Measurements from ENCODE around the gene ZNF597. TPM values are rescaled to one million over a fixed set of nuclear protein-coding genes. Genes with fewer than 3 reads are reported as not detected.

The ZNF597 gene, protein sequence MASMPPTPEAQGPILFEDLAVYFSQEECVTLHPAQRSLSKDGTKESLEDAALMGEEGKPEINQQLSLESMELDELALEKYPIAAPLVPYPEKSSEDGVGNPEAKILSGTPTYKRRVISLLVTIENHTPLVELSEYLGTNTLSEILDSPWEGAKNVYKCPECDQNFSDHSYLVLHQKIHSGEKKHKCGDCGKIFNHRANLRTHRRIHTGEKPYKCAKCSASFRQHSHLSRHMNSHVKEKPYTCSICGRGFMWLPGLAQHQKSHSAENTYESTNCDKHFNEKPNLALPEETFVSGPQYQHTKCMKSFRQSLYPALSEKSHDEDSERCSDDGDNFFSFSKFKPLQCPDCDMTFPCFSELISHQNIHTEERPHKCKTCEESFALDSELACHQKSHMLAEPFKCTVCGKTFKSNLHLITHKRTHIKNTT
- total RNA-seq (2014; rRNA removed; shearing (Covaris generic)) = 2.4 and 3.8 TPM in 2 replicates
- polyA plus RNA-seq (2016; fragmentation: Nextera tagmentation; extraction: Ambion mirVana) = 0.87 and 1.2 TPM in 2 replicates
- long read RNA-seq = 0 reads

DNA sequence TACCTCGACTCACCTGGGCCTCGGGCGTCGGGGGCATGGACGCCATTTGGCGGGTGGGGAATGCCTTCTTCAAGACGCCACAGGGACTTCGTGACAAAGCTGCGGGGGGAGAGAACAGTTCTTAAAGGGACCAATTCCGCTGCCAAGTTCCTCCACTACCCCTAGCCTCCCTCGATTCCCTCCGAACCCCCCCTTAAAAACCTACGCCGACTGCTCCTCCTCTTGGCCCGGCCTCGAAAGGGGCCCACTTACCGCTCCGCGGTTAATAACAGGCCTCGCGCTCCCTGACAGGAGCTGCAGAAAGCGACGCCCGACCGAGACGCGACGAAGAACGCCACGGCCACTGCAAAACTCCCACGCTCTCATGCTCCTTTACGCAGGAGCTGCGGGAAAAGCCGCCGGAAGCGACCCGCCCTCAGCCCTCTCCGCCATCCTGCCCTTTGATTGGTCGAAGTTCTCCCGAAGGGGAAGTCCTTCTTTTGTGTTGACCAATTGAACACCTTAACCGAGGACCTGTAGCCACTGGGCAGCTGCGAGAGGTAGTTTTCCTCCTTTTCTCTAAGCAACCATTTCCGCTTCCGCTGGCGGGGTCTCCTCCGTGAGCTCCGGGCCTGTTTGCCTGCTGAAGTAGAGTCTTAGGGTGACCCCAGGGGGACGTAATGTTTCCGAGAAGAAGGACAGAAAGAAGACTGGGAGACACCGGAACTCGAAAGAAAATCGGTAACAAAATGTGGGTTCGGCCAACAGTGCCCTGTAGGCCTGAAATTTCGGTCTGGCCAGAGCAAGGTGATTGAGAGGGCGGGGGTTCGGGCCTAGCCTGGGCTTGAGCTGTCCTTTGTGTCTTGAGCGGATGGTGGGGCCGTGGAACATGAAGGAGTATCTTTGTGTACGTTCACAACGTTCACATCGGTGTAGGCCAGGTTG is at the start of gene ZNF597, which contains the start of gene NAA60:
Gene ZNF597 (minus strand): TSS at position 397 of the 924 bp plus-strand sequence. CDS start 351 bp downstream, at position 46.
Gene NAA60 (plus strand): TSS at position 573 of the 924 bp plus-strand sequence. CDS start 32,548 bp downstream, outside the sequence.
- Histone ChIP-seq H3F3A (replicated peaks; ENCODE audit: low read depth) (no peaks in the 10 kb centered on the region), H3K9me2 (ENCODE audit: insufficient read depth) (no peaks in the 10 kb centered on the region), H3K36me3 (ENCODE audit: insufficient read depth) (no peaks in the 10 kb centered on the region; the same call in 1 of the 2 replicates), H3K4me3 (peak within 1 kb of the TSS; percentile 51), H3K79me2 (replicated peaks; ENCODE audit: insufficient read depth) (peaks cover 41% of the 10 kb centered on the region), H3K27ac (ENCODE audit: low read depth) (peak within 1 kb of the TSS; percentile 30; the same call in 1 of the 2 replicates), H3K27me3 (ENCODE audit: insufficient read depth) (no peaks in the 10 kb centered on the region), H2AFZ (peak within 1 kb of the TSS; percentile 15; the same call in 1 of the 2 replicates), H3K4me1 (ENCODE audit: insufficient read depth) (no peaks in the 10 kb centered on the region; the same call in 1 of the 2 replicates), H4K20me1 (replicated peaks; ENCODE audit: insufficient read depth) (no peaks in the 10 kb centered on the region), H3K4me2 (peak within 1 kb of the TSS; percentile 91)
- TF ChIP-seq, protein P1, sequence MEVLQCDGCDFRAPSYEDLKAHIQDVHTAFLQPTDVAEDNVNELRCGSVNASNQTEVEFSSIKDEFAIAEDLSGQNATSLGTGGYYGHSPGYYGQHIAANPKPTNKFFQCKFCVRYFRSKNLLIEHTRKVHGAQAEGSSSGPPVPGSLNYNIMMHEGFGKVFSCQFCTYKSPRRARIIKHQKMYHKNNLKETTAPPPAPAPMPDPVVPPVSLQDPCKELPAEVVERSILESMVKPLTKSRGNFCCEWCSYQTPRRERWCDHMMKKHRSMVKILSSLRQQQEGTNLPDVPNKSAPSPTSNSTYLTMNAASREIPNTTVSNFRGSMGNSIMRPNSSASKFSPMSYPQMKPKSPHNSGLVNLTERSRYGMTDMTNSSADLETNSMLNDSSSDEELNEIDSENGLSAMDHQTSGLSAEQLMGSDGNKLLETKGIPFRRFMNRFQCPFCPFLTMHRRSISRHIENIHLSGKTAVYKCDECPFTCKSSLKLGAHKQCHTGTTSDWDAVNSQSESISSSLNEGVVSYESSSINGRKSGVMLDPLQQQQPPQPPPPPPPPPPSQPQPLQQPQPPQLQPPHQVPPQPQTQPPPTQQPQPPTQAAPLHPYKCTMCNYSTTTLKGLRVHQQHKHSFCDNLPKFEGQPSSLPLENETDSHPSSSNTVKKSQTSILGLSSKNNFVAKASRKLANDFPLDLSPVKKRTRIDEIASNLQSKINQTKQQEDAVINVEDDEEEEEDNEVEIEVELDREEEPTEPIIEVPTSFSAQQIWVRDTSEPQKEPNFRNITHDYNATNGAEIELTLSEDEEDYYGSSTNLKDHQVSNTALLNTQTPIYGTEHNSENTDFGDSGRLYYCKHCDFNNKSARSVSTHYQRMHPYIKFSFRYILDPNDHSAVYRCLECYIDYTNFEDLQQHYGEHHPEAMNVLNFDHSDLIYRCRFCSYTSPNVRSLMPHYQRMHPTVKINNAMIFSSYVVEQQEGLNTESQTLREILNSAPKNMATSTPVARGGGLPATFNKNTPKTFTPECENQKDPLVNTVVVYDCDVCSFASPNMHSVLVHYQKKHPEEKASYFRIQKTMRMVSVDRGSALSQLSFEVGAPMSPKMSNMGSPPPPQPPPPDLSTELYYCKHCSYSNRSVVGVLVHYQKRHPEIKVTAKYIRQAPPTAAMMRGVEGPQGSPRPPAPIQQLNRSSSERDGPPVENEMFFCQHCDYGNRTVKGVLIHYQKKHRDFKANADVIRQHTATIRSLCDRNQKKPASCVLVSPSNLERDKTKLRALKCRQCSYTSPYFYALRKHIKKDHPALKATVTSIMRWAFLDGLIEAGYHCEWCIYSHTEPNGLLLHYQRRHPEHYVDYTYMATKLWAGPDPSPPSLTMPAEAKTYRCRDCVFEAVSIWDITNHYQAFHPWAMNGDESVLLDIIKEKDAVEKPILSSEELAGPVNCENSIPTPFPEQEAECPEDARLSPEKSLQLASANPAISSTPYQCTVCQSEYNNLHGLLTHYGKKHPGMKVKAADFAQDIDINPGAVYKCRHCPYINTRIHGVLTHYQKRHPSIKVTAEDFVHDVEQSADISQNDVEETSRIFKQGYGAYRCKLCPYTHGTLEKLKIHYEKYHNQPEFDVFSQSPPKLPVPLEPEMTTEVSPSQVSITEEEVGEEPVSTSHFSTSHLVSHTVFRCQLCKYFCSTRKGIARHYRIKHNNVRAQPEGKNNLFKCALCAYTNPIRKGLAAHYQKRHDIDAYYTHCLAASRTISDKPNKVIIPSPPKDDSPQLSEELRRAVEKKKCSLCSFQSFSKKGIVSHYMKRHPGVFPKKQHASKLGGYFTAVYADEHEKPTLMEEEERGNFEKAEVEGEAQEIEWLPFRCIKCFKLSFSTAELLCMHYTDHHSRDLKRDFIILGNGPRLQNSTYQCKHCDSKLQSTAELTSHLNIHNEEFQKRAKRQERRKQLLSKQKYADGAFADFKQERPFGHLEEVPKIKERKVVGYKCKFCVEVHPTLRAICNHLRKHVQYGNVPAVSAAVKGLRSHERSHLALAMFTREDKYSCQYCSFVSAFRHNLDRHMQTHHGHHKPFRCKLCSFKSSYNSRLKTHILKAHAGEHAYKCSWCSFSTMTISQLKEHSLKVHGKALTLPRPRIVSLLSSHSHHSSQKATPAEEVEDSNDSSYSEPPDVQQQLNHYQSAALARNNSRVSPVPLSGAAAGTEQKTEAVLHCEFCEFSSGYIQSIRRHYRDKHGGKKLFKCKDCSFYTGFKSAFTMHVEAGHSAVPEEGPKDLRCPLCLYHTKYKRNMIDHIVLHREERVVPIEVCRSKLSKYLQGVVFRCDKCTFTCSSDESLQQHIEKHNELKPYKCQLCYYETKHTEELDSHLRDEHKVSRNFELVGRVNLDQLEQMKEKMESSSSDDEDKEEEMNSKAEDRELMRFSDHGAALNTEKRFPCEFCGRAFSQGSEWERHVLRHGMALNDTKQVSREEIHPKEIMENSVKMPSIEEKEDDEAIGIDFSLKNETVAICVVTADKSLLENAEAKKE (CRISPR knock-in tag; IDR thresholded peaks at IDR 0.05) = no peak
- TF ChIP-seq CREB1 (CRISPR knock-in tag; IDR thresholded peaks at IDR 0.05; ENCODE audit: low read depth) (no peak), POLR2AphosphoS5 (IDR thresholded peaks at IDR 0.05; ENCODE audit: low read depth) (peak; percentile 45), ZNF331 (CRISPR knock-in tag; IDR thresholded peaks at IDR 0.05; ENCODE audit: low read depth) (no peak)
- TF ChIP-seq, protein P2, sequence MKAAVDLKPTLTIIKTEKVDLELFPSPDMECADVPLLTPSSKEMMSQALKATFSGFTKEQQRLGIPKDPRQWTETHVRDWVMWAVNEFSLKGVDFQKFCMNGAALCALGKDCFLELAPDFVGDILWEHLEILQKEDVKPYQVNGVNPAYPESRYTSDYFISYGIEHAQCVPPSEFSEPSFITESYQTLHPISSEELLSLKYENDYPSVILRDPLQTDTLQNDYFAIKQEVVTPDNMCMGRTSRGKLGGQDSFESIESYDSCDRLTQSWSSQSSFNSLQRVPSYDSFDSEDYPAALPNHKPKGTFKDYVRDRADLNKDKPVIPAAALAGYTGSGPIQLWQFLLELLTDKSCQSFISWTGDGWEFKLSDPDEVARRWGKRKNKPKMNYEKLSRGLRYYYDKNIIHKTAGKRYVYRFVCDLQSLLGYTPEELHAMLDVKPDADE (IDR thresholded peaks at IDR 0.05) = 0 out of 2 replicates have a peak, but pooled peaks have one; percentile 61
- ATAC-seq = peak; percentile 98
- Mint-ChIP-seq H3K4me1 (no peaks in the 10 kb centered on the region), H3K36me3 (ENCODE audit: low read depth) (peaks cover 38% of the 10 kb centered on the region), H3K9me3 (peaks cover 21% of the 10 kb centered on the region), H3K27ac (peak within 1 kb of the TSS; percentile 91), H3K27me3 (ENCODE audit: insufficient read depth, low read depth, poor library complexity) (peaks cover 10% of the 10 kb centered on the region), H3K4me3 (peak within 1 kb of the TSS; percentile 93)
- peak; percentile 94 for DNase-seq (ENCODE audit: low spot score)

Data from GM23338 (cell line).